K562 (cell line): ENCODE data around the gene IFRD1. TPM values are rescaled to one million over a fixed set of nuclear protein-coding genes. Genes with fewer than 3 reads are reported as not detected.
A peak's percentile ranks its signal among the peaks of the same experiment; 100 is the strongest.

Experiments
- ATF2 ChIP-seq: sonication (generic); formaldehyde crosslinking; IDR thresholded peaks from 2 replicates; pipeline ENCODE4 v1.8.1; 2022; ENCODE audit warnings: missing genetic modification reagents
- ATF6 ChIP-seq: sonication (generic); formaldehyde crosslinking; IDR thresholded peaks from 2 replicates; pipeline ENCODE4 v1.4.0; 2020; ENCODE audit warnings: mild to moderate bottlenecking, missing genetic modification reagents
- CBX5 ChIP-seq: IDR thresholded peaks from 2 replicates; pipeline ENCODE4 v1.6.1; 2014; ENCODE audit warnings: low read depth, borderline replicate concordance
- CCNT2 ChIP-seq: IDR thresholded peaks from 2 replicates; pipeline ENCODE4 v1.6.1; 2011; ENCODE audit warnings: borderline replicate concordance, low read depth, mild to moderate bottlenecking, moderate library complexity, mixed read lengths, low read length; ENCODE audit not compliant: insufficient read length; ENCODE audit errors: extremely low read depth
- CXXC5 ChIP-seq: fragments of 250-450 bp; sonication (Bioruptor Pico); IDR thresholded peaks from 2 replicates; pipeline ENCODE4 v1.8.0; 2022; ENCODE audit warnings: inconsistent platforms, mild to moderate bottlenecking, moderate library complexity
- DNMT1 ChIP-seq: fragments of 450-650 bp; IDR thresholded peaks from 2 replicates; pipeline ENCODE4 v1.6.1; 2016; ENCODE audit warnings: antibody characterized with exemption, mild to moderate bottlenecking
- E4F1 ChIP-seq: fragments of 250-450 bp; sonication (Bioruptor Pico); IDR thresholded peaks from 2 replicates; pipeline ENCODE4 v1.5.0; 2021; ENCODE audit warnings: mild to moderate bottlenecking, borderline replicate concordance
- HMG20A ChIP-seq: fragments of 450-650 bp; formaldehyde crosslinking; conservative IDR thresholded peaks from 2 replicates; pipeline ENCODE4 v1.4.0; 2020; ENCODE audit warnings: mild to moderate bottlenecking, mixed read lengths
- HMG20B ChIP-seq: fragments of 250-450 bp; sonication (Bioruptor Pico); IDR thresholded peaks from 2 replicates; pipeline ENCODE4 v1.5.0; 2021; ENCODE audit warnings: mild to moderate bottlenecking
- HNRNPL ChIP-seq: fragments of 200-400 bp; formaldehyde crosslinking; IDR thresholded peaks from 2 replicates; pipeline ENCODE4 v1.6.1; 2017; ENCODE audit warnings: low read depth, mild to moderate bottlenecking, low read length
- MNT ChIP-seq, 2 experiments: fragments of 450-650 bp; conservative IDR thresholded peaks; 2 replicates each; pipeline ENCODE4 v1.6.1; 2017; ENCODE audit warnings: mild to moderate bottlenecking in 2 of 2, moderate library complexity in 2 of 2
- STAT5B ChIP-seq: fragments of 250-450 bp; sonication (Bioruptor Pico); IDR thresholded peaks from 2 replicates; pipeline ENCODE4 v1.8.0; 2021; ENCODE audit warnings: mild to moderate bottlenecking, inconsistent platforms
- TRIM25 ChIP-seq: fragments of 450-650 bp; IDR thresholded peaks from 2 replicates; pipeline ENCODE4 v1.7.0; 2016; ENCODE audit warnings: borderline replicate concordance
- ZKSCAN1 ChIP-seq: fragments of 150-350 bp; IDR thresholded peaks from 2 replicates; pipeline ENCODE4 v1.6.1; 2016; ENCODE audit warnings: low read depth, low read length
- ZNF133 ChIP-seq: fragments of 250-450 bp; sonication (Bioruptor Pico); IDR thresholded peaks from 2 replicates; pipeline ENCODE4 v1.4.0; 2020; ENCODE audit warnings: mild to moderate bottlenecking
- ZNF695 ChIP-seq: fragments of 450-650 bp; formaldehyde crosslinking; IDR thresholded peaks from 2 replicates; pipeline ENCODE4 v1.4.0; 2020; ENCODE audit warnings: mild to moderate bottlenecking, moderate library complexity
- ZNF696 ChIP-seq: fragments of 250-450 bp; sonication (Bioruptor Pico); conservative IDR thresholded peaks from 2 replicates; pipeline ENCODE4 v1.4.0; 2020; ENCODE audit warnings: mild to moderate bottlenecking, moderate library complexity
- polyA plus RNA-seq, 8 experiments: library from polyadenylated mRNA; depleted of rRNA in 4 of 8; stranded (reverse) in 5 of 8; unstranded in 3 of 8; fragments of >200 nt; fragmentation: Nextera tagmentation in 2 of 8; fragmentation: Illumina TruSeq in 1 of 8; extraction: Ambion mirVana in 2 of 8; extraction: Trizol in 1 of 8; gene quantifications; 2 replicates each; pipeline versions ENCODE4 v1.2.1 to v1.2.3, GENCODE V29; 2011 to 2014; ENCODE audit warnings: inconsistent platforms in 1 of 8, missing spikeins in 1 of 8
- total RNA-seq, 7 experiments: library from RNA; depleted of rRNA in 6 of 7; stranded (reverse); fragments of >200 nt in 6 of 7; fragmentation: Illumina TruSeq in 2 of 7; extraction: Trizol in 2 of 7; gene quantifications; 2 replicates each; pipeline versions ENCODE4 v1.2.1 to v1.2.3, GENCODE V29; 2011 to 2021; ENCODE audit warnings: low replicate concordance in 1 of 7

Gene IFRD1
- total and polyA plus RNA-seq, 9 of the 15 experiments (the other 6 are each of a cell fraction or from before 2014, with no cell fraction given): 27.6 to 81.8 (median 68.1) TPM

GRCh38 chr7:112449902-112450806, at the start of gene IFRD1 (continued):
- TF ChIP-seq CCNT2 (peak; percentile 62), TRIM25 (no peak), CBX5 (no peak; the same call in 1 of the 2 replicates), ZNF133 (no peak), HMG20B (CRISPR knock-in tag) (peak; percentile 85; the same call in 1 of the 2 replicates), ZNF696 (CRISPR knock-in tag) (no peak), HMG20A (CRISPR knock-in tag) (no peak), STAT5B (no peak), CXXC5 (peak; percentile 80), ATF2 (CRISPR knock-in tag) (no peak), ATF6 (CRISPR knock-in tag) (0 out of 2 replicates have a peak, but pooled peaks have one; percentile 10), MNT (conservative IDR thresholded peaks at IDR 0.05) (no peak), DNMT1 (no peak), ZKSCAN1 (no peak; the same call in 1 of the 2 replicates), E4F1 (CRISPR knock-in tag) (no peak), ZNF695 (peak; percentile 20; the same call in 1 of the 2 replicates), HNRNPL (no peak)
